Measurements from ENCODE around the gene DISC1.
"Not testable (repeated sequence)": the region's sequence is repeated elsewhere in the genome, so short reads cannot be mapped to it uniquely, and the experiment has no call there.

Gene DISC1

GRCh38 chr1:231705806-231706760 is 79.5 kb downstream of the DISC1 start:
- peak; percentile 44 for DNase-seq

GRCh38 chr1:231706934-231707333 is 80.3 kb downstream of the DISC1 start:
- no peak for DNase-seq

GRCh38 chr1:231707407-231707806 is 80.8 kb downstream of the DISC1 start:
- DNase-seq, result no peak

GRCh38 chr1:231708394-231708793 is 81.8 kb downstream of the DISC1 start:
- no peak for DNase-seq

- no peak for DNase-seq
Measured at GRCh38 chr1:231714440-231714839, 87.8 kb downstream of the DISC1 start.

DNA sequence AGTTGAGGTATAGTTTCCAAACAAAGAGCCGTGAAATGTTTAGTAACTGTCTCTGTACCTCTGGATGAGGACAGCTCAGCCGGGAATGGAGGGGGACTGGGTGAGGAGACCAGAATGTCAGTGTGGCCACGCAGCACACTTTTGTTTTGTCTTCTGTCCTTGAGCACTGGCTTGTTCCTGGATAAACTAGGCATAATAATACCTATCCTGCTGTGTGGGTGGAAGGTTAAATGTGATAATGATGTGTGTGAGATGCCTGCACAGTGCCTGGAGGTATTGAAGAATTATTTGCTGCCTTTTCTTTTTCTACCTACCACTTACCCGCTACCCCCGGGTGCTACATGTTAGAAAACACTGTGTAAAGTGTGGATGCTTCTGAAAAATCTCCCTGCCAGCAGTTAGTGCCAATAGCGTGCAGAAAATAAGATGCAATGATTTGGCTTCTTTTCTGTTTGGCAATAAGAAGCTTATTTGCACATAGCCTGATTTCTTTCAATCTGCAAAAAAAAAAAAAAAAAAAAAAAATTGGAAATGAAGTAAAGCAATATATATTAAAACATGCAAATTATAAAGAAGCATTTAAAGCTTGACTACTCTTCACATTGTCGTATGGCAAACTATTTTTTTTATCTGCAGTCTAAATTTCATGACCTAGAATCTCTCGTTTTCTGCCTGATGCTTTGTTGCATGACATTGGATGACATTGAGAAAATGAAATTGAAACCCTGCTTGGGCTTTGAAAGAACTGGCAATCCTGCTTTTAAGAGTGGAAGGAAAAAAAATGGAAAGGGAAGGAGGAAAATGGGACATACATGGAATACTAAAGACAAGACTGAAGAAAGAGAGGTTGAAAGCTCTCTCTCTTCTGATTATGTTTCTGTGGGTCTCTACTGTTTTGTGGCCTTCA is 89.5 kb downstream of the DISC1 start:
- no peak for DNase-seq

- no peak for DNase-seq
Measured at GRCh38 chr1:231716879-231717278, 90.3 kb downstream of the DISC1 start.

DNA sequence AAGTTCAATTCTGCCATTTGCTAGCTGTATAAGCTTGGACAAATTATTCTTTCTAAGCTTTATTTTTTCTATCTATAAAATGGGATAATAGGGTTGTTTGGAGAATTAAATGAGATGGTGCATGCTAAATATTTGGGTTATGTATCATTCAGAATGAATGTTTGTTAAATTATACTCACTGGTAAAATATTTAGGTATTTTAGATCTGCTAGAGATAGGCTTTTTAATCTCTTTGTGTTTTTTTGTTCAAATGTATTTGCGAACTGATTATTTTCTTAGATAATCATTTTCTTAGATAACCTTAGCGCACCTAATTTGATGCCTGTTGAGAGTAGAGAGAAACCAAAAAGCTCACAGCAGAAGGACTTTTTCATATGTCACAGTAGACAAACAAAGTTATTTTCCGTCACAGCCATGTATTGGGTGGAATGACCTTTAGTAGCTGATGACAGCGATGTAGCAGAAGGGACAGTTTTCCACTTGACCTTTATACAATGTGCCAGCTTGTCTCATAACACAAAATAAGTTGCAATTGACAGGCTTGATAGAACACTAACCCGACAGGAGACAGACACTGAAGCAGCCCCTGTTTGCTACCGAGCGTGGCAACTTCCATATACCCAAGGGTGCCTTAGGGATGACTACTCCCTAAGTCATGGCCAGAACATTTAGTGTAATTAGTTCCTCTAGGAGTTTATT is 93.0 kb downstream of the DISC1 start:
- no peak for DNase-seq

GRCh38 chr1:231720652-231721325 is 94.2 kb downstream of the DISC1 start:
- DNase-seq, result no peak

GRCh38 chr1:231721436-231721835 is 94.8 kb downstream of the DISC1 start:
- DNase-seq, result no peak

DNA sequence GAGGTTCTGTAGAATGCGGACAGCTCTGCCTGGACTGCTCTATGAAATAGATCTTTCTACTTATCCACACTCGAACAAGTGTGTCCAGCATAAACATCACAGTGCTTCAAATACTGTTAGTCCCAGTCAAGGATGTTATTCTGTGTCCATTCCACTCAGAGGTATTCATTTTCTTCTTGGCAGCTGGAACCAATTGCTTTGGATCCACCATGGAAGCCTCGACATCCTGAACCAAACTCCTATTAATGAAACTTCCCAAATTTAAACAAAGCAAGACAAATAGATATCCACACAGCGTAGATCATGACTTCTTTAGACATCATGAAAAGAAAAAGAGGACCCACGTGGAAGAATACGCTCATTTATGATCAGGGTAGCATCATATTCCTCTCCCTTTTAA is 95.8 kb downstream of the DISC1 start:
- no peak for DNase-seq

DNA sequence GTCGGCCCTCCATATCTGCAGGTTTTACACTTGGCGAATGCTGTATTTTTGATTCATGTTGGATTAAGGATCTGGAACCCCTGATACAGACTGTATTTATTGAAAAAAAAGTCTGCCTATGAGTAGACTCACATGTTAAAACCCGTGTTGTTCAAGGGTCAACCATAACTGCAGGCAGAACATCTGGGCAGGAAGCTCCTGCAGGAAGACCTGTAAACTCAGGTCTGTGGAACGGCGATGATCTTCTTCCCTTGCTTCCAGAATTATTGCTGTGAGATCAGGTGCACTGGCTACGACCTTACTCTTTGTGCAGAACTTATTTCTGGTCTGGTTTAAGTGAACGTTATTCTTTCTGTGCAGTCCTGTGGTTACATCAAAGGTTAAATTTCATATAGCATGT is 96.6 kb downstream of the DISC1 start:
- DNase-seq, result no peak

- no peak for DNase-seq
Measured at GRCh38 chr1:231724041-231724440, 97.5 kb downstream of the DISC1 start.

DNA sequence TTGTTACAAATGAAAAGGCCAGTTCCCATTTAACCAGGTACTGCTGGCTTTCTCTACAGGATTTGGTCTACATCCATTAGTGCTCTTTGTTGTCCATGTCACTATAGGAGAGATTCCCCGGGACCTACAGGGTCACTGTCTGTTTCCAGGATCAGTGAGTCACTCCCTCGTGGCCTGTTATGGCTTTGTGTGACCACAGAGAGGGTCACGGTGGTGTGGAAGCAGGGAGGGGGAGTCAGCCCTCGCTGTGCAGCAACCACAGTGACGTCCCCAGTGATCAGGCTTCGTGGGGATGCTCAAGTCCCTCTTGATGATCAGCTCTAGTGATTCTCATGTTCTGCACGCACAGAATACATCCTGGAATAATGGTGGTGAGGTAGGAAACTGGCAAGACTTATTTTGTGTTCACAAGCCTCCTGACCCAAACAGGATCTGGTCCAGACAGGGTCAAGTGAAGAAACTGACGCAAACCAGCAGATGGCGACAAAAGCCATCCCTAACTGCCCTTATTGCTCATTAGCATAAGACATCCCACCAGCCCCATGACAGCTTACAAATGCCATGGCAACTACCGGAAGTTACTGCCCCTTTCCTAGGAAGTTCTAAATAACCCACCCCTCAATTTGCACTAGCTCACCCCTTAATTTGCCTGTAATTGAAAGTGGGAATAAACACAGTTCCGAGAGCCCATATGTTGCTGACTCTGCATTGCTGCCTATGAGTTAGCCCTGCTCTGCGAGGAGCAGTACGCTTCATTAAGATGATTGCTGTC is 98.5 kb downstream of the DISC1 start:
- peak; percentile 60 for DNase-seq

GRCh38 chr1:231727171-231727570 is 100.6 kb downstream of the DISC1 start:
- DNase-seq, result no peak

DNA sequence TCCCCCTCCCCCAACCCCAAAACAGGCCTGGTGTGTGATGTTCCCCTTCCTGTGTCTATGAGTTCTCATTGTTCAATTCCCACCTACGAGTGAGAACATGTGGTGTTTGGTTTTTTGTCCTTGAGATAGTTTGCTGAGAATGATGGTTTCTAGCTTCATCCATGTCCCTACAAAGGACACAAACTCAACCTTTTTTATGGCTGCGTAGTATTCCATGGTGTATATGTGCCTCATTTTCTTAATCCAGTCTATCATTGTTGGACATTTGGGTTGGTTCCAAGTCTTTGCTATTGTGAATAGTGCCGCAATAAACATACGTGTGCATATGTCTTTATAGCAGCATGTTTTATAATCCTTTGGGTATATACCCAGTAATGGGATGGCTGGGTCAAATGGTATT is 102.4 kb downstream of the DISC1 start:
- DNase-seq, result not testable (repeated sequence)

DNA sequence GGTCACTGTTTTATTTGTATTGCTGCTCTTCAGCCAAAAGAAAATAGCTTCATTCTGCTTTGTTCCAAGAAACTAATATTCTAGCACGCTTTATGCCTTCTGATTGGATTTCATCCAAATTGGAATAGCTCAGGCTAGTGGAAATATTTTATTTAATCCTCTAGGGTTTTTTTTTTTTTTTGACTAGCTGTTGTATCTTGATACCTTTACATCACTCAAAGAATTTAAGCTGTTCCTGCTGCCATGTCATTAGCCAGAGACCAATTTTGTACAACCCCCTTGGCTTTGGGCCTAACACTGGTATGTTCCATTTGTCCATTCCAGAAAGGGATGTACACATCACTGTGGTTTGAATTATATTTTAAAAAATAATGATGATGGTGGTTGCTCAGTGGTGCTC is 103.0 kb downstream of the DISC1 start:
- DNase-seq, result no peak

- DNase-seq, result no peak
Measured at GRCh38 chr1:231731268-231731667, 104.7 kb downstream of the DISC1 start.

- no peak for DNase-seq
Measured at GRCh38 chr1:231733063-231733462, 106.5 kb downstream of the DISC1 start.

- no peak for DNase-seq
Measured at GRCh38 chr1:231733672-231734071, 107.1 kb downstream of the DISC1 start.

- peak; percentile 18 for DNase-seq
Measured at GRCh38 chr1:231734417-231734816, 107.8 kb downstream of the DISC1 start.

- DNase-seq, result no peak
Measured at GRCh38 chr1:231735411-231735810, 108.8 kb downstream of the DISC1 start.

Data from suppressor macrophage treated with lipopolysaccharide for 4 hours (primary cell).